HepG2 (cell line): ENCODE results near the gene PLPPR3. TPM values are rescaled to one million over a fixed set of nuclear protein-coding genes. Genes with fewer than 3 reads are reported as not detected.
A peak's percentile ranks its signal among the peaks of the same experiment; 100 is the strongest.

ENCODE experiments used
- ETV5 ChIP-seq: IDR thresholded peaks from 2 replicates; pipeline ENCODE4 v1.6.1; 2018; ENCODE audit warnings: missing biosample characterization, missing genetic modification reagents, inconsistent platforms, borderline replicate concordance
- GABPB1 ChIP-seq: IDR thresholded peaks from 2 replicates; pipeline ENCODE4 v1.6.1; 2016; ENCODE audit warnings: mild to moderate bottlenecking, missing genetic modification reagents, moderate library complexity, missing compliant biosample characterization
- KDM2A ChIP-seq: sonication (generic); formaldehyde crosslinking; IDR thresholded peaks from 2 replicates; pipeline ENCODE4 v1.4.0; 2020; ENCODE audit warnings: low read depth, missing genetic modification reagents, borderline replicate concordance
- PCBP2 ChIP-seq: fragments of 200-400 bp; formaldehyde crosslinking; optimal IDR thresholded peaks from 2 replicates; pipeline ENCODE3; 2018; ENCODE audit warnings: low read length, low read depth; ENCODE audit not compliant: poor library complexity, severe bottlenecking
- ZMYM3 ChIP-seq: sonication (generic); formaldehyde crosslinking; IDR thresholded peaks from 2 replicates; pipeline ENCODE4 v1.5.1; 2020; ENCODE audit warnings: mild to moderate bottlenecking, missing genetic modification reagents
- ZNF329 ChIP-seq: sonication (generic); formaldehyde crosslinking; IDR thresholded peaks from 2 replicates; pipeline ENCODE4 v1.9.0; 2021; ENCODE audit warnings: low read depth, mild to moderate bottlenecking, missing genetic modification reagents
- polyA plus RNA-seq, 8 experiments: library from polyadenylated mRNA; depleted of rRNA in 3 of 8; stranded (reverse) in 7 of 8; unstranded in 1 of 8; fragments of >200 nt; fragmentation: Illumina TruSeq in 4 of 8; extraction: Trizol in 4 of 8; gene quantifications; 2 replicates each; pipeline versions ENCODE4 v1.2.1 to v1.2.3, GENCODE V29; 2011 to 2016; ENCODE audit warnings: low read depth in 4 of 8, missing spikeins in 1 of 8, mixed read lengths in 1 of 8; ENCODE audit not compliant: insufficient read depth in 1 of 8
- total RNA-seq, 5 experiments: library from RNA; depleted of rRNA; stranded (reverse); fragments of >200 nt; fragmentation: Illumina TruSeq; extraction: Trizol; gene quantifications; 2 replicates each; pipeline ENCODE4 v1.2.3, GENCODE V29; 2016; ENCODE audit warnings: low read depth in 1 of 5
- TF ChIP-seq, protein P1 (sequence below): sonication (generic); formaldehyde crosslinking; IDR thresholded peaks from 2 replicates; pipeline ENCODE4 v1.4.0; 2020; ENCODE audit warnings: missing genetic modification reagents
- TF ChIP-seq, protein P2 (sequence below), 2 experiments: fragments of 450-650 bp in 1 of 2; sonication (generic) in 1 of 2; formaldehyde crosslinking in 1 of 2; IDR thresholded peaks; 2 replicates each; pipeline versions ENCODE4 v1.6.1 to v1.8.0; 2016 to 2022; ENCODE audit warnings: antibody characterized with exemption in 1 of 2, mild to moderate bottlenecking in 1 of 2, missing genetic modification reagents in 1 of 2

Gene PLPPR3
- total and polyA plus RNA-seq, 2 of the 13 experiments (the other 11 are each of a cell fraction or from before 2014, with no cell fraction given), result 0.07 to 0.16 TPM

DNA sequence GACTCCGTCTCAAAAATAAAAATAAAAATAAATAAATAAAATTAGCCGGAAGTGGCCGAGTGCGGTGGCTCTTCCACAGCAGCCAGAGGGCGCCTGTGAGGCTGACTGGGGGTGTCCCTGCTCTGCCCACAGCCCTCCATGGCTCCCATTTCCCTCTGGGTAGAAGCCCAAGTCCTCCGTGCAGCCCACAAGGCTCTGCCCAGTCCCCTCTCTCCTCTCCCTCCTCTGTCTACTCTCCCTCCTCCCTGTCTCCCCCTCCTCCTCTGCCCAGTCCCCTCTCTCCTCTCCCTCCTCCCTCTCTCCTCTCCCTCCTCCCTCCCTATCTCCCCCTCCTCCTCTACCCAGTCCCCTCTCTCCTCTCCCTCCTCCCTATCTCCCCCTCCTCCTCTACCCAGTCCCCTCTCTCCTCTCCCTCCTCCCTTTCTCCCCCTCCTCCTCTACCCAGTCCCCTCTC, 50.4 kb downstream of the PLPPR3 start (continued):
- 0 out of 2 replicates have a peak, but pooled peaks have one; percentile 22 for TF ChIP-seq ZNF329 (CRISPR knock-in tag)
- TF ChIP-seq, protein P1, sequence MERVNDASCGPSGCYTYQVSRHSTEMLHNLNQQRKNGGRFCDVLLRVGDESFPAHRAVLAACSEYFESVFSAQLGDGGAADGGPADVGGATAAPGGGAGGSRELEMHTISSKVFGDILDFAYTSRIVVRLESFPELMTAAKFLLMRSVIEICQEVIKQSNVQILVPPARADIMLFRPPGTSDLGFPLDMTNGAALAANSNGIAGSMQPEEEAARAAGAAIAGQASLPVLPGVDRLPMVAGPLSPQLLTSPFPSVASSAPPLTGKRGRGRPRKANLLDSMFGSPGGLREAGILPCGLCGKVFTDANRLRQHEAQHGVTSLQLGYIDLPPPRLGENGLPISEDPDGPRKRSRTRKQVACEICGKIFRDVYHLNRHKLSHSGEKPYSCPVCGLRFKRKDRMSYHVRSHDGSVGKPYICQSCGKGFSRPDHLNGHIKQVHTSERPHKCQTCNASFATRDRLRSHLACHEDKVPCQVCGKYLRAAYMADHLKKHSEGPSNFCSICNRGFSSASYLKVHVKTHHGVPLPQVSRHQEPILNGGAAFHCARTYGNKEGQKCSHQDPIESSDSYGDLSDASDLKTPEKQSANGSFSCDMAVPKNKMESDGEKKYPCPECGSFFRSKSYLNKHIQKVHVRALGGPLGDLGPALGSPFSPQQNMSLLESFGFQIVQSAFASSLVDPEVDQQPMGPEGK (CRISPR knock-in tag), result peak; percentile 29; the same call in 1 of the 2 replicates
- TF ChIP-seq GABPB1 (CRISPR knock-in tag), result peak; percentile 79
- no peak for TF ChIP-seq KDM2A (CRISPR knock-in tag)
- TF ChIP-seq, protein P2, sequence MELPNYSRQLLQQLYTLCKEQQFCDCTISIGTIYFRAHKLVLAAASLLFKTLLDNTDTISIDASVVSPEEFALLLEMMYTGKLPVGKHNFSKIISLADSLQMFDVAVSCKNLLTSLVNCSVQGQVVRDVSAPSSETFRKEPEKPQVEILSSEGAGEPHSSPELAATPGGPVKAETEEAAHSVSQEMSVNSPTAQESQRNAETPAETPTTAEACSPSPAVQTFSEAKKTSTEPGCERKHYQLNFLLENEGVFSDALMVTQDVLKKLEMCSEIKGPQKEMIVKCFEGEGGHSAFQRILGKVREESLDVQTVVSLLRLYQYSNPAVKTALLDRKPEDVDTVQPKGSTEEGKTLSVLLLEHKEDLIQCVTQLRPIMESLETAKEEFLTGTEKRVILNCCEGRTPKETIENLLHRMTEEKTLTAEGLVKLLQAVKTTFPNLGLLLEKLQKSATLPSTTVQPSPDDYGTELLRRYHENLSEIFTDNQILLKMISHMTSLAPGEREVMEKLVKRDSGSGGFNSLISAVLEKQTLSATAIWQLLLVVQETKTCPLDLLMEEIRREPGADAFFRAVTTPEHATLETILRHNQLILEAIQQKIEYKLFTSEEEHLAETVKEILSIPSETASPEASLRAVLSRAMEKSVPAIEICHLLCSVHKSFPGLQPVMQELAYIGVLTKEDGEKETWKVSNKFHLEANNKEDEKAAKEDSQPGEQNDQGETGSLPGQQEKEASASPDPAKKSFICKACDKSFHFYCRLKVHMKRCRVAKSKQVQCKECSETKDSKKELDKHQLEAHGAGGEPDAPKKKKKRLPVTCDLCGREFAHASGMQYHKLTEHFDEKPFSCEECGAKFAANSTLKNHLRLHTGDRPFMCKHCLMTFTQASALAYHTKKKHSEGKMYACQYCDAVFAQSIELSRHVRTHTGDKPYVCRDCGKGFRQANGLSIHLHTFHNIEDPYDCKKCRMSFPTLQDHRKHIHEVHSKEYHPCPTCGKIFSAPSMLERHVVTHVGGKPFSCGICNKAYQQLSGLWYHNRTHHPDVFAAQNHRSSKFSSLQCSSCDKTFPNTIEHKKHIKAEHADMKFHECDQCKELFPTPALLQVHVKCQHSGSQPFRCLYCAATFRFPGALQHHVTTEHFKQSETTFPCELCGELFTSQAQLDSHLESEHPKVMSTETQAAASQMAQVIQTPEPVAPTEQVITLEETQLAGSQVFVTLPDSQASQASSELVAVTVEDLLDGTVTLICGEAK (IDR thresholded peaks at IDR 0.05), result no peak
- TF ChIP-seq, protein P2 (CRISPR knock-in tag; IDR thresholded peaks at IDR 0.05), result no peak
- TF ChIP-seq PCBP2, result peak; percentile 56
- TF ChIP-seq ETV5, result peak; percentile 77; the same call in 1 of the 2 replicates
- peak; percentile 62; the same call in 1 of the 2 replicates for TF ChIP-seq ZMYM3
